ENCODE measurements around the gene FAT1.

- no peak for TF ChIP-seq CTCF (IDR thresholded peaks at IDR 0.05)
- TF ChIP-seq POLR2AphosphoS5 (IDR thresholded peaks at IDR 0.05; ENCODE audit: insufficient read depth in 1 of 2, low read depth in 1 of 2) = no peak
Observed at GRCh38 chr4:186596850-186597390, 126.7 kb downstream of the FAT1 start.
